GM21619 (cell line): ENCODE measurements around the gene GALNT15.

Experiments used
- ATAC-seq: cut with Tn5 transposase; IDR thresholded peaks from one replicate; pipeline ENCODE4 v1.9.1; 2021; ENCODE audit not compliant: unreplicated experiment

GALNT15 gene

DNA sequence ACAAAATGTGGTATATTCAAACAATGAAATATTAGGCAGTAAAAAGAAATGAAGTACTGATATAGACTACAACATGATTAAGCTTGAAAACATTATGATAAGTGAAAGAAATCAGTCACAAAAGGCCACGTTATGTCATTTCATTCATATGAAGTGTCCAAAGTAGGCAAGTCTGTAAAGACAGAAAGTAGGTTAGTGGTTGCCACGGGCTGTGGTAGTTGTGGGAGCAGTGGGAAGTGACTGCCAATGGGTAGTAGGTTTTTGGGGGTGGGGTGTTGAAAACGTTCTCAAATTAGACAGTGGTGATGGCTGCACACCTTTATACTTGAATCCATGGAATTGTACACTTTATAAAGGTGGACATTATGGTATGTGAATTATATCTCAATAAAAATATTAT is 12.1 kb downstream of the GALNT15 start:
- ATAC-seq = no peak

GRCh38 chr3:16187213-16187790 is 12.8 kb downstream of the GALNT15 start:
- ATAC-seq = no peak

GRCh38 chr3:16188071-16188470 is 13.6 kb downstream of the GALNT15 start:
- ATAC-seq = no peak

DNA sequence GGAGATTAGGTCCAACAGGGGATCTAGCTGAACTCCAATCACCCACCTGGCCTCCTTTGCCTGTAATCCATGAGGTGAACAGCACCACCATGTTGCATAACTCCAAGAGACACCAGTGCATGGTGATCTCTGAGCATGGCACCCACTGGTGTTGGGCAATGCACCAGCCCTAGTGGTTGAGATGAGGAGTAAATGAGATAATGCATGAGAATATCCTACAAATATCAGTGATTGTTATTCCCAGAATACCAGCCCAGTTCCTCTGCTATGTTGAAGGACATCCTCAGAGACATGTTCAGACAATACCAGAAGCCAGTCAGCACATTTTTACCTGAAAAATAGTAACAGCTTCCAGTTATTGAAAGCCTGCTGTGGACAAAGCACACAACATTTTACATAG is 14.7 kb downstream of the GALNT15 start:
- no peak for ATAC-seq

- no peak for ATAC-seq
Measured at GRCh38 chr3:16190704-16191103, 16.2 kb downstream of the GALNT15 start.

- ATAC-seq = no peak
Measured at GRCh38 chr3:16191591-16191990, 17.1 kb downstream of the GALNT15 start.

DNA sequence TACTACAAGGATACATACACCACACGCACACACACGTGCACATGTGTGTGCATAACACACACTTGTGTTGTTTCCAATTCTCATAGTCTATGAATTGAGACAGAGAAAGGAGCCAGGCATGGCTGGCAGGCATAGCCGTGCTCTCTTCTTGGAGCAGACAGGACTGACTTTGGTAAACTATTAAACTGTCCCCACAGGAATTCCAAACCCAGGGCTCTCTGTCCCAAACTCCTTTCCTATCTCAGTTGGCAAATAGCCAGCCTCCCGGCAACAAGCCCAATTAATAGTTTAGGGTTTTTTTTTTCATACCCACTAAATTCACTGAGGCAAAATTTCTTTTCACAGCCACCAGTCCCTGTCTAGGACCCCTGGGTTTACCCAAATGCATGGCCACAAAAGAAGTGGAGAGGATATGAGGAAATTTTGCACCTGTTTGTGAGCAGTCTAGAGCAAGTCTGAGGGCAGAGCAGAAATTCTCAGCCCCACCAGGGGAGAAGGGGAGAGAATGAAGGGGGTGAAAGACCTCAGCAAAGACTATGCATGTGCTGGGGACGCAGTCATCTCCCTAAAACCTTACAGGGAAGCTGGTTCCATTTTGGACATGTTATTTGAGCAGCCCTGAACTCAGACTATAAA is 17.8 kb downstream of the GALNT15 start:
- ATAC-seq = no peak

DNA sequence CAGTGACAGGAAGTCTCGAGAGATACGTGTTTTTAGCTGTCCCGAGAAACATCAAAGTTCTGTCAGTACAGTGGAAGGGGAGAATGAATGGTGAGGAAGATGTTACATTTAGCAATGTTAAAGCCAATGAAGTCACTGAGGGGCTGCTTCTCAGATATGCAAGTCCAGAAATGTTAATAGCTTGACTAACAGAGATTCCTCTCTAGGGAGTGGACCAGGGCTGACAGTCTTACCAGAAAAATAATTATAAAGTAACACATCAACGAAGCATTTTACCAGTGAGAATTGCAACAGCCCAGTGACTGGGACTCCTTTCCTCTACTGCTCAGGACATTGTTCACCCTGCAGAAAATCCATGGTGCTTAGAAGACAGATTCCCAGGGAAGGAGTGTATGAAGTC is 23.9 kb downstream of the GALNT15 start:
- ATAC-seq = no peak

GRCh38 chr3:16199769-16200168 is 25.3 kb downstream of the GALNT15 start:
- ATAC-seq = no peak

GRCh38 chr3:16200411-16200810 is 25.9 kb downstream of the GALNT15 start:
- no peak for ATAC-seq

- ATAC-seq = no peak
Measured at GRCh38 chr3:16203031-16203430, 28.6 kb downstream of the GALNT15 start.

DNA sequence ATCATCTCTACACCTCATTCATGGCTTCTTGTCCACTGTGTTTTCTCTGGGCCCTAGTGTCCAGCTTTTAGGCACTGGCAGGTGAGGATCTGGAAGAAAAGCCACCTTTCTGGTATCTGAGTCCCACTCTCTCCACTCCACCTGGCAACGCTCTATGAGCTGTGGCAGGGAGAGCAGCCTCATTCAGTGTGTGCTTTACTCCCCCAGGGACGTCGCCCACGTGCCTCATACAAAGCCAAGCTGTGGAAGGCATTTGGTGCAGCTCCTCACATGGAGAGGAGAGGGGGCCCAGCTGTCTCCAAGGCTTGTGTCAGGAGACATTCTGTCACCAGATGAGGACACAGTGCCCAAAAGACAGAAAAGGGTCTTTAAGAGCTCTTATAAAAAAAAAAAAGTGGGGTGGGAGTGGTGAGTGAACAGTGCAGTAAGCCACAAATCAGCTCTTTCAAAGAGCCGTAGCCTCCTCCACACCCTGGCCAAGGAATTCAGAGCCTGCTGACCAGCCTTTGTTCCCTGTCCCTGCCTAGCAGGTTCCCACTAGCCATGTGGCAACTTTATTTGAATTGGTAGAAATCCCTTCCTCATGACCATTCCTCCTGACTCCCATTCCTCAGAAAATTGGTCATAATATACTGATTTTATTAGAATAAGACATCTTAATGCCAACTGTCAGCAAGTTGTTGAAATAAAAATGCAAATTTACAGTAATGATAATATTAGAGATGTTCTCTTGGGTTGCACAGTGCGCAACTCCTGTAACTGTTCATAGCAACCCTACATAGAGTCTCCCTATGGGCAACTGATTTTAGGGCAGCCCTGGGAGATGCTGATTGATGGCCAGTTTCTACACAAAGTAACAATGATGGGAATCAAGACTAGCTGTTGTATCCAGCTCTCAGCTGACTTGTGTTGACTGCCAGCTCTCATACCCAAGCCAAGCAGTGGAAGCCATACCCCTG is 29.5 kb downstream of the GALNT15 start:
- no peak for ATAC-seq

GRCh38 chr3:16204751-16205150 is 30.3 kb downstream of the GALNT15 start:
- ATAC-seq = no peak

GRCh38 chr3:16205156-16205870 is 30.8 kb downstream of the GALNT15 start:
- ATAC-seq = no peak

GRCh38 chr3:16207031-16207430 is 32.6 kb downstream of the GALNT15 start:
- ATAC-seq = no peak

DNA sequence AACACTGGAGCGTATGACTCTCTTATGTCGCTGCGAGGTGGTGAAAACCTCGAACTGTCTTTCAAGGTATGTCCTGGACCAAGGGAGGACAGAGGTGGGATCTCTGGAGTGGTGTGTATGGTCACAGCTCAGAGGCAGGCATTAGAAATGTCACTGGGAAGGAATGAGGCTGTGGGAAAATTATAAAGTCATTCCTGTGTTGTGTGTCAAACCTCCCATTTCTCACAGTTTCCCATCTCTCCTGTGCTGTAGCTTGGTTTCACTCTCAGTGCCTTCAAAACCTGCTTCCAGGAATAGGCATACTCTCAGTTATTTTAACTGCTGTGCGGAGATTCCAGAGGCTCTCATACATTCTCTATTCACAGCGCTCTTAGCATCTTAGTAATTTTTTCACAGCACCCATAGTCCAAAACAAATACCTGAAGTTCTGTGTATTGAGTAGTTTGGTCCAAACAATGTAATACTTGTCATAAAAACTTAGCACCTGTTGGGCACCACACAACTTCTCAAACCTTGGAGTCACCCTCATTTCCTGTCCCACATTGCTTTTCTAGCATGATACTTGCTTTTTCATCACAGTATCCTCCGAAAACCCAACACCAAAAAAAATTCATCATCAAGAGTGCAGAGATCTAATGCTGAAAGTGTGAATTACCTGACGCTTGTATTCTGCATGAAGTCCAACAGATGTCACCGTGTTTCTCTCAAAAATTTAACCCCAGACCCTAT is 36.9 kb downstream of the GALNT15 start:
- ATAC-seq = no peak

DNA sequence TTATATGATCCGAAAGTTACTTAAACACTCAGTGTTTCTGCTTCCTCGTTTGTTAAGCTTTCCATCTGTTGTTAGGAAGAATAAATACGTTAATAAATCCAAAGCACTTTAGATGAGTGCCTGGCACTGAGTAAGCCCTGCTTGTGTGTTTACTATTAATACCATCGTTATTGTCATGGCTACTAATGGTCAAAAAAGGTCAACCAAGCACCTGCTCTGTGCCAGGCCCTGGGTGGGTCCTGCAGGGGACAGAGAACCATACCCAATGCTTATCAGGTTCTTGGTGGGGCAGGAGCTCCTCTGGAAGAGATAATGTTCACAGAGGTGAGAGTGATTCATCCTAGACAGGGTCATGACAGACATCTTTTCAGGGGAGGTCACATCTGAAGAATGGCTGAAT is 39.9 kb downstream of the GALNT15 start:
- no peak for ATAC-seq

DNA sequence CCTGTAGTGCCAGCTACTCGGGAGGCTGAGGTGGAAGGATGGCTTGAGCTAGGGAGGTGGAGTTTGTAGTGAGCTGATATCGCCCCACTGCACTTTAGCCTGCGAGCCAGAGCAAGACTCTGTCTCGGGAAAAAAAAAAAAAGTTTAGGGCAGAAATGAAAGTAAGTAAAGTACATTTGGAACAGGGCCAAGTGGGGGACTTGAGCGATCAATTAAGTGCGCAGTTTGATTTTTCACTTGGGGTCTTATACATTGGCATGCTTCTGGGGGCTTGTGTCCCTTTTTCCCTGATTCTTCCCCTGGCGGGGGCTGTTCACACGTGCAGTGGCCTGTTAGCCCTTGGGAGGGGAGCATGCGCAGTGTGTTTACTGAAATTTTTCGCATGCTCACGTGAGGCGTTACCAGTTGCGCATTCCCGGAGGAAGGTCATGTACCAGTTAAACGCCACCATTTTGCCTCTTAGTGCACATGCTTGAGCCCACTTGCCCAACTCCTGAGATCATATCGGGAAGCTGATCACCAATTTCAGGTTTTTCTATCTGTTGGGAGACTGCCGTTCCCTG is 42.0 kb downstream of the GALNT15 start:
- no peak for ATAC-seq

DNA sequence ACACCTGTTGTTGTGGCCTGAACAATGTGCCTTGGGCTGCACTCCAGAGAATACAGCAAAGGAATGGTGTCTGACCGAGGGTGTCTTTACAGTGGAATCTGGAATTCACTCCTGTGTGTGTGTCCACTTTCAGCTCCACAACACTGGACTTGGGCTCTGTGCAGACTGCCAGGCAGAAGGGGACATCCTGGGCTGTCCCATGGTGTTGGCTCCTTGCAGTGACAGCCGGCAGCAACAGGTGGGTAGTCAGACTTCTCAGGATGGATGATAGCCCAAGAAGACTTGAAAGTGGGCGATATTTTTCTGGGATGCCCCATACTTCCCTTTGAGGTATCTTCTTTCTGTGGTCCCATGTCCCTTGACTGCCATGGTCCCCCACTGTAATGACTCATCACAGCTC is 45.3 kb downstream of the GALNT15 start:
- no peak for ATAC-seq

DNA sequence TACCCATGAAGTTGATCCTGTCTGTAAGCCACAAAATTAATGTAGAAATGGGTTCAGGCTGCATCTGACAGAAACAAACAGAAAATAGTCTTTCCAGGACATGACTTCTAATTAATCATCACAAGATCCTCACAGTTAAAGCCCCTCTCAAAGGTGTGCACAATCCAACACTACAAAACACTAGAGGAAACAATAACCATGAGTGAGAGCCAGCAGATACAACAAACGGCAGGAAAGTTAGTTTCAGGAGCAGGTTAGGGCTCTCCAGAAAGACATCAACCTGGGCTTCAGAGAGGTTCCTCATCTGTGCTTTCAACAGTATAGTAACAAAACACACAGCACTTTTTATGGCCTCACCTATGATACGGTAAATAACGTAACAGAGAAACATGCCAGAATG is 47.5 kb downstream of the GALNT15 start:
- no peak for ATAC-seq
